KG1 (cell line): ENCODE measurements around the gene WDR43.
A peak's percentile ranks its signal among the peaks of the same experiment; 100 is the strongest.

ENCODE experiments used
- DNase-seq: peaks from one replicate; lab custom pipeline; 2025; lab: John Stamatoyannopoulos, UW

The WDR43 gene, protein sequence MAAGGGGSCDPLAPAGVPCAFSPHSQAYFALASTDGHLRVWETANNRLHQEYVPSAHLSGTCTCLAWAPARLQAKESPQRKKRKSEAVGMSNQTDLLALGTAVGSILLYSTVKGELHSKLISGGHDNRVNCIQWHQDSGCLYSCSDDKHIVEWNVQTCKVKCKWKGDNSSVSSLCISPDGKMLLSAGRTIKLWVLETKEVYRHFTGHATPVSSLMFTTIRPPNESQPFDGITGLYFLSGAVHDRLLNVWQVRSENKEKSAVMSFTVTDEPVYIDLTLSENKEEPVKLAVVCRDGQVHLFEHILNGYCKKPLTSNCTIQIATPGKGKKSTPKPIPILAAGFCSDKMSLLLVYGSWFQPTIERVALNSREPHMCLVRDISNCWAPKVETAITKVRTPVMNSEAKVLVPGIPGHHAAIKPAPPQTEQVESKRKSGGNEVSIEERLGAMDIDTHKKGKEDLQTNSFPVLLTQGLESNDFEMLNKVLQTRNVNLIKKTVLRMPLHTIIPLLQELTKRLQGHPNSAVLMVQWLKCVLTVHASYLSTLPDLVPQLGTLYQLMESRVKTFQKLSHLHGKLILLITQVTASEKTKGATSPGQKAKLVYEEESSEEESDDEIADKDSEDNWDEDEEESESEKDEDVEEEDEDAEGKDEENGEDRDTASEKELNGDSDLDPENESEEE

GRCh38 chr2:28894470-28895188 lies at the start of gene WDR43:
TSS of gene WDR43 (plus strand) at chr2:28894667. CDS start at chr2:28894699, 32 bp downstream.
- peak; percentile 97 for DNase-seq

DNA sequence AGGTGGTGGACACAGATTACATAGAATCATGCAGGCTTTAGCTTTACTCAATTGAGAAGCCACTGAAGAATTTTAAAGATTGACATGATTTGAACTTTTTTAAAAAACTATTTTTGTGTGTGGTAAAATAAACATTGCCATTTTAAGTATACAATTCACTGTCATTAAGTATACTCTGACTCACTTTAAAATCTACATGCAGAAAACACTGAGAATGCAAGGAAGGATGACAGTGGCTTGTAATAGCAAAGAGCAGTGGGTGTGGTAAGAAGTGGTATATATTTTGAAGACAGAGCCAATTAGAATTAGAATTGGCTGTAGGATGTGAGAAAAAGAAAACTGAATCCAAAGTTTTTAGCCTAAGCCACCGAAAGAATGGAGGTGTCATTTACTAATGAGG lies 39.3 kb upstream of the WDR43 start:
- no peak for DNase-seq

DNA sequence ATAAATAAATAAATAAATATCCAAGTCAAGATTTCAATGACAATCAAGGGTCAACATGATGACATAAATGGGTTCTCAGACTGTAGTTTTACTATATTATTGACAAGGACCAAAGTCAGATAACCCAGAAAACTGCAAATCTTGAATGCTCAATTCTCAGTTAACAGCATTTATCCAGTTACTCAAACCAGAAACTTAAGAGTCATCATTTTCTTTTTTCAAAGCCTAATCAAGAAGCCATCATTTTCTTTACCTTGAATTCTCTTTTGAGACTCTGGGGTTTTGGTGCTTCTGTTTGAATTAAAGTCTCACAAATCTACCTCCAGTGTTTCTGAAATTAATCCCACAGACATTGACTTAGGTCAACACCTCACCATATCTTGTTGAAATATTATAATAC lies 38.5 kb upstream of the WDR43 start:
- no peak for DNase-seq

DNA sequence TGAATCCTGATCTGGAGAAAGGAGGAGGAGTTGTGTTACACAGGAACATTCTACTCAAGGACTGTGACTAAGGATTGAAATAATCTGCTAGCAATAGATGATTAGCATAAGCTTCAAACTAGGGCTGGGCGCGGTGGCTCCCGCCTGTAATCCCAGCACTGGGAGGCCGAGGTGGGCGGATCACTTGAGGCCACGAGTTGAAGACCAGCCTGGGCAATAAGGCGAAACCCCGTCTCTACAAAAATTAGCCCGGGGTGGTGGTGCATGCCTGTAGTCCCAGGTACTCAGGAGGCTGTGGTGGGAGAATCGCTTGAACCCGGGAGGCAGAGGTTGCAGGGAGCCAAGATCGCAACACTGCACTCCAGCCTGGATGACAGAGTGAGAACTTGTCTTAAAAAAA lies 25.9 kb upstream of the WDR43 start:
- DNase-seq, result no peak

DNA sequence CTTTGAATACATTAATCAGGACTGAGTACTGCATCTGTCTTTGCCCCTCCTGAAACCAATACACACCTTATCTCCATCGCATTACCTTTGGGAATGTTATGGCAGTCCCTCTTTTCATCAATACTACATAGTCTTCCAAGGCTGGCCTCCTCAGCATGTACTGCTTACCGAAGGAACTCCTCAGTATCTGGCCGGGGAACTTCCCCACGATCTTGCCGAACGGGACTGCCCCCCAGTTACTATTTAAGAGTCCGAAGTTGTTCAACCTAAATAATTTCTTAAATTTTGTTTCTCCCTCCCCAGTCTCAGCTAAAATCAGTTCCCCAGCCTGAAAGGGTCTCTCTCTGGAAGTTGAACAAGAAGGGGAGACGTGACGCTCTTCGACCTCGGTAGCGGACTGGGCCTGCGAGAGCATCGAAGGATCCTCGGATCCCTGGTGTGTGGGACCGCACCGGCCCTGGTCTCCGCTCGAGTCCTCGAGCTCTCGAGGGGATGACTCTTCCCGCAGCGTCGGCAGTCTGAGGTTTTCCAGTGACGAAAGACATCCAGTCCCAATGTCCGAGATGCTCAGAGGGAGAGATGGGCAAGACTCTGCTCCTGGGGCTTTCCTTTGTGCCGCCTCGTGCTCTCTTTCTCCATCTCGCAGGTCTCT lies 24.8 kb upstream of the WDR43 start:
- peak; percentile 70 for DNase-seq

DNA sequence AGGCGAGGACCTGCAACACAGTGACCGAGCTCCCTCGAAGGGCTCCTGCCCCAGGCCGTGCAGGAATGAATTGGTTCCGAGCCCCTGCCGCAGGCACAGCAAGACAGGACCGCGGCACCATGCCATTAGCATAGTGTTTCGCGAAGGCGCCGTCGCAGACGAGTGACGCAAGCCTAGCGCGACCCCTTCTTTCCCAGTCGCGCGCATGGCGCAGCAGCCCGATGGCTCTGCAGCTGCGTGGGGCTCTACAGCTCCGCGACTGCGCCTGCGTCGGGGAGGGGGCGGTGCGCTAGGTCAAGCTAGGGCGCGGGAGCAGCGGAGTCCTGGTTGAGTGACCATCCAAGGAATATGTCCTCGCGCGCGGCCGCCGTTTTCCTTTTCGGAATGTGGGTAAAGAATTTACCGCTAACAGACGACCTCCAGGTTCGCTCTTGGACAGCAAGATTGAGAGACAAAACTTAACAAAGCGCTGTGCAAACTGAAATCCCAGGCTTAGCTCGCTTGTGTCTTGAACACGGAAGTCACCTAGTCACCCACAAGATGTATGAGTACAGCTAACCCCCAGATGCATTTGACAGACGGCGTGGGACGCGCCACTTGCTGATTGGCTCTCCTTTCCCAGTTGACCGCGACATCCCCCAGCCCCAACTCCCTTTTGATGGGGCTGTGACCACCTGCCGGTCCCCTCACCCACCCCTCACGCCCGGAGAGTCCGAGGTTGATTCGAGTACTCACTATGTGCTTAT lies 24.1 kb upstream of the WDR43 start, which contains the start of gene TRMT61B:
Gene TRMT61B (minus strand): TSS at position 164 of the 746 bp plus-strand sequence. CDS start 32 bp downstream, at position 132.
- DNase-seq, result peak; percentile 95

GRCh38 chr2:28871620-28872019 lies 22.8 kb upstream of the WDR43 start:
- no peak for DNase-seq

GRCh38 chr2:28880193-28880592 lies 14.3 kb upstream of the WDR43 start:
- DNase-seq, result no peak

- DNase-seq, result no peak
These were observed 979 bp upstream of the WDR43 start for GRCh38 chr2:28893488-28893887.

DNA sequence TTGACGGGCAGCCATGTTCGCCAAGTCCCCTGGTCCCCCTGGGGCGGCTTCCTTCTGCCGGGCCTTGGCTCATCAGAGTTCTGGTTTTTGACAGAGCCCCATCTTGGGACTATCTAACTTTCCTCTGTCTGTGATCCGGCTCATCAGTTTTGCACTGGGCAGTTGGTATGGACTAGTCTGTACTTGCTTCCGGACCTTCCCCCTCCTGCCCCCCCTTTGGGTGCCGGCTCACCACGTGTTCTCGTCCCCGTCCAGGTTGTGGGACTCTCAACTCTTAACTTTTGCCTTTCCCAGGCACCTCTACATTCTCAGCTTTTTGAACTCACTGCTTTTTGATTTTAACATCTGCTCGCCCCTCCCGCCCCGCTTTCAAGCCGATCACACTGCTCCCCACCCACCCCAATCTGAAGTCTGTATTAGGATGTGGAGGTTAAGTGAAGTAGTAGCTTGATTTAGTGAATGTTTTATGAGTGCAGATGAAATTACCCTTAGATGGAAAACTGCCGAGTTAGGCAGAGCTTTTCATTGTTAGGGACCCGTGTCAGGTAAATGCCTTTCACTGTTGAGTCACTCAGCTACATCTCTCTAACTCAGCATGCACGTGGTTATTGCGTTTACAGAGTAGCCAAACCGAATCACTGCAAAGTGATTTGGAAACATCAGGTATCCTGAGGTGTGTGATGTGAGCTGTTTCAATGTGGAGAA lies 874 bp downstream of the WDR43 start:
- no peak for DNase-seq

GRCh38 chr2:28896906-28897305 lies 2.4 kb downstream of the WDR43 start:
- DNase-seq, result no peak

GRCh38 chr2:28898048-28898447 lies 3.6 kb downstream of the WDR43 start:
- DNase-seq, result no peak

- no peak for DNase-seq
These were observed 6.7 kb downstream of the WDR43 start for GRCh38 chr2:28901202-28901601.

DNA sequence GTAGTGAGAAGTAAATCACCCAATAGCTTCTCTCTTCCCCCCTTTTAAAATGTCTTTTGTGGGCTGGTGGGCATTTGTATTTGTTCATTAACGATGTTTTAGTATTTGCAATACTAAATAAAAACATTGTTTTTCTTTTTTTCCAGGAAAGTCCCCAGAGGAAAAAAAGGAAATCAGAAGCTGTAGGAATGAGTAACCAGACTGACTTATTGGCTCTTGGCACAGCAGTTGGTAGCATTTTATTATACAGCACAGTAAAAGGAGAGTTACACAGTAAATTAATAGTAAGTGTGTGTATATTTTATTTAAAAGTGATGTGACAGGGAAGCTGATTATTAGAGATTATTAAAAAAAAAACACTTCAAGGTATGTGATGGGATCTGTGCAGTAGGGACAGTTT lies 7.4 kb downstream of the WDR43 start:
- DNase-seq, result no peak

DNA sequence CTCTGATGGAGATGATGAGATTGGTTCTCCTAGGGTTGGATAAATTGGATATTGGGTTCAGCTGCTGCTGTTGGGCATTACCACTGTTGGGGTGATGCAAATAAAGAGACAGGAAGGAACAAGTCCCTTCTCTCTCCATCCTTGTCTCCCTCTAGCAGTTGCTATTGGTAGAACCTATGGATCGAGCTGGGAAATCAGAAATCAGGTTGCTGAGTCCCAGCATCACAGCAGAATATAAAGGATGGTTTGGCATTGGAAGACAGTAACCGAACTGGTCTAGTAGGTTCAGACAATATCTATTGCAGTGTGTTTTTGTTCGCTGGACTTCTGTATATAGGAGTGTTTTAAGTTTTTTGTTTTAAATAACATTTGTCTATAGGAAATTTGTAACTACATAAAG lies 8.1 kb downstream of the WDR43 start:
- no peak for DNase-seq

GRCh38 chr2:28904295-28904694 lies 9.8 kb downstream of the WDR43 start:
- DNase-seq, result no peak

- DNase-seq, result no peak
These were observed 10.5 kb downstream of the WDR43 start for GRCh38 chr2:28904802-28905457.

- DNase-seq, result no peak
These were observed 11.1 kb downstream of the WDR43 start for GRCh38 chr2:28905533-28905932.

GRCh38 chr2:28906376-28906775 lies 11.9 kb downstream of the WDR43 start:
- DNase-seq, result no peak

GRCh38 chr2:28906821-28907220 lies 12.4 kb downstream of the WDR43 start:
- DNase-seq, result no peak
